Heart right ventricle (tissue), 16 donors: ENCODE data around the gene CCDC126. TPM values are rescaled to one million over a fixed set of nuclear protein-coding genes. Genes with fewer than 3 reads are reported as not detected.
"Not testable (repeated sequence)": the region's sequence is repeated elsewhere in the genome, so short reads cannot be mapped to it uniquely, and the experiment has no call there.

Experiments used
- ATAC-seq, 8 donors: fragments of 200-7000 bp; cut with Tn5 transposase; one replicate each; pipeline ENCODE4 v1.9.1; 2020; ENCODE audit warnings: mild to moderate bottlenecking in 8 of 8, moderate library complexity in 8 of 8, moderate number of reproducible peaks in 1 of 8
- DNase-seq, 2 donors: peaks; one replicate each; pipeline ENCODE4 v3.0.0-alpha.2; 2020
- H3K27ac ChIP-seq, 10 donors: fragments of 200-600 bp; sonication (generic) in 2 of 10; one replicate each; pipeline versions ENCODE4 v1.5.0 to v1.8.0; 2020 to 2022; ENCODE audit warnings: mild to moderate bottlenecking in 3 of 10
- H3K27me3 ChIP-seq, 7 donors: fragments of 200-600 bp; one replicate each; pipeline ENCODE4 v1.8.0; 2021 to 2022; ENCODE audit warnings: mild to moderate bottlenecking in 2 of 7
- H3K36me3 ChIP-seq, 9 donors: fragments of 200-600 bp; sonication (generic) in 1 of 9; one replicate each; pipeline versions ENCODE4 v1.5.0 to v1.8.0; 2020 to 2022; ENCODE audit warnings: mild to moderate bottlenecking in 2 of 9
- H3K4me1 ChIP-seq, 9 donors: fragments of 200-600 bp; sonication (generic) in 1 of 9; one replicate each; pipeline versions ENCODE4 v1.5.0 to v1.8.0; 2020 to 2022; ENCODE audit warnings: mild to moderate bottlenecking in 4 of 9
- H3K4me3 ChIP-seq, 10 donors: fragments of 200-600 bp; sonication (generic) in 2 of 10; one replicate each; pipeline versions ENCODE4 v1.5.0 to v1.8.0; 2020 to 2022; ENCODE audit warnings: mild to moderate bottlenecking in 7 of 10, moderate library complexity in 2 of 10
- H3K9me3 ChIP-seq, 11 donors: fragments of 200-600 bp in 10 of 11; sonication (generic) in 2 of 11; one replicate each; pipeline versions ENCODE4 v1.5.0 to v1.8.0; 2013 to 2022; ENCODE audit warnings: mild to moderate bottlenecking in 2 of 11, control low read depth in 1 of 11, moderate library complexity in 1 of 11
- CTCF ChIP-seq, 9 donors: fragments of 200-600 bp; sonication (generic) in 2 of 9; IDR thresholded peaks; one replicate each; pipeline versions ENCODE4 v1.5.0 to v1.8.0; 2021 to 2022; ENCODE audit warnings: antibody characterized with exemption in 9 of 9, mild to moderate bottlenecking in 5 of 9, moderate library complexity in 1 of 9
- WGBS, 2 donors: extraction: QIAGEN DNeasy Blood & Tissue Kit; methylation state at CpG; one replicate each; pipeline ENCODE4 v1.1.7; 2013; ENCODE audit warnings: inconsistent platforms in 1 of 2; 5-methylcytosine and 5-hydroxymethylcytosine counted together
- intact Hi-C, 10 donors: fragments of 100-400 bp; cut with DNase I; formaldehyde crosslinking; loops; one replicate each; pipeline versions ENCODE4 v1.11.1 to v1.14.2; 2022
- polyA plus RNA-seq, 2 donors: library from polyadenylated mRNA; stranded (reverse); fragments of 200-250 nt; gene quantifications; one replicate each; pipeline ENCODE4 v1.2.3, GENCODE V29; 2013
- total RNA-seq, 10 donors: library from RNA; stranded (reverse); fragmentation: NEBNext Ultra II Directional in 3 of 10; extraction: Animal tissue kit (Norgen Biotek cat#: 25700) in 3 of 10; gene quantifications; one replicate each; pipeline versions ENCODE4 v1.2.1 to v1.2.4, GENCODE V29; 2021 to 2023
- donor health status: Arrhythmogenic right ventricular cardiomyopathy.
- donor health status: ischemic (EF 13 %, LVEDD 7.1; RV severe dilation, severe dysfunction).
- donor health status: healthy with polysubstance abuse.
- donor health status: DM: no; HTN: yes; CAD: no.
- donor health status: DM: no; HTN: no; CAD: no.
- donor health status: ischemic (EF 25% LVEDD 6.9; RV normal size, moderate dysfunction).
- donor health status: ischemic (EF 25% LVEDD 5.7; RV mildly dilated, moderate dysfunction).
- donor health status: healthy.
- donor health status: DM: yes; HTN: yes; CAD: no.
- donor health status: Ischemic cardiomyopathy.
- donor health status: ischemic (EF 35%, LVEDD 5.7; RV mildly dilated, moderate dysfunction).
- donor health status: nonischemic (EF 11% LVEDD 7.7; RV severe dilation, severe dysfunction).
- donor health status: DM: yes; HTN: yes; CAD: no.
- donor health status: PGD.
- donor health status: ischemic (EF 29% LVEDD 5.4; RV normal size, mild dysfunction).
- donor health status: nonischemic (EF 23%, LVEDD 6.1; RV moderate dilation, normal function).

The CCDC126 gene
- total and polyA plus RNA-seq, 12 donors, result 2.9 to 11.9 (median 8.7) TPM

- peak; percentile 62 to 93 (median 83) for TF ChIP-seq CTCF (IDR thresholded peaks at IDR 0.05)
- DNase-seq (peak; percentile 59 to 72), ATAC-seq (peak; percentile 77 to 97 (median 93))
- Histone ChIP-seq H3K4me1 (no peaks in the 10 kb centered on the region), H3K27ac (no peak overlapping the region), H3K4me3 (no peak overlapping the region), H3K27me3 (peaks cover 0 to 35% (median 2%) of the 10 kb centered on the region in 7 donors), H3K36me3 (no peaks in the 10 kb centered on the region), H3K9me3 (no peaks in the 10 kb centered on the region)
- intact Hi-C loops, result loop anchor here (1.0 to 10.0 kb wide), 7 partner anchors 142 to 1097 kb away; partner anchors contain the start of gene STK31 (in 1 of the 10)
- 22 to 32% methylated on average over 5 of the region's 5 CpGs for WGBS, 2 donors
Observed at GRCh38 chr7:23570592-23571200, 26.5 kb upstream of the CCDC126 start.

GRCh38 chr7:23581975-23582374 is 15.2 kb upstream of the CCDC126 start:
- H3K9me3 ChIP-seq, ATAC-seq, H3K27me3 ChIP-seq, H3K4me3 ChIP-seq, DNase-seq, H3K4me1 ChIP-seq, H3K36me3 ChIP-seq, intact Hi-C loops, H3K27ac ChIP-seq: not testable (repeated sequence)
- WGBS, 2 donors, result 88 to 91% methylated on average over 1 of the region's 1 CpG

GRCh38 chr7:23585304-23585703 is 11.9 kb upstream of the CCDC126 start:
- H3K27ac ChIP-seq, H3K27me3 ChIP-seq, H3K36me3 ChIP-seq, intact Hi-C loops, ATAC-seq, H3K9me3 ChIP-seq, H3K4me1 ChIP-seq, DNase-seq, H3K4me3 ChIP-seq: not testable (repeated sequence)
- WGBS, 2 donors, result 96 to 98% methylated on average over 10 of the region's 10 CpGs

- no peak for TF ChIP-seq CTCF (IDR thresholded peaks at IDR 0.05)
- no peak for ATAC-seq
- intact Hi-C loops, result no loop called here
- DNase-seq, result no peak
- WGBS, 2 donors, result 88 to 90% methylated on average over 34 of the region's 34 CpGs
- Histone ChIP-seq H3K9me3 (no peaks in the 10 kb centered on the region), H3K27ac (no peak overlapping the region), H3K4me1 (no peaks in the 10 kb centered on the region), H3K27me3 (no peaks in the 10 kb centered on the region), H3K4me3 (no peak overlapping the region), H3K36me3 (no peaks in the 10 kb centered on the region)
Observed at GRCh38 chr7:23586159-23586558, 11.0 kb upstream of the CCDC126 start.

- no peak for TF ChIP-seq CTCF (IDR thresholded peaks at IDR 0.05)
- H3K36me3 ChIP-seq, result no peaks in the 10 kb centered on the region
- no peaks in the 10 kb centered on the region for H3K9me3 ChIP-seq
- no peaks in the 10 kb centered on the region for H3K27me3 ChIP-seq
- DNase-seq (no peak), ATAC-seq (no peak)
- H3K27ac ChIP-seq, result no peak overlapping the region
- no peak overlapping the region for H3K4me3 ChIP-seq
- H3K4me1 ChIP-seq, result no peaks in the 10 kb centered on the region
- WGBS, 2 donors, result 73 to 74% methylated on average over 1 of the region's 1 CpG
- intact Hi-C loops, result loop anchor here in 1 of 10 donors (10.0 kb wide), 1 partner anchor 94 kb away; the partner anchor contains the start of gene FAM221A
Observed at GRCh38 chr7:23590529-23590928, 6.7 kb upstream of the CCDC126 start.
